Ovary (tissue), 9 donors: ENCODE results near the gene VCL. TPM values are rescaled to one million over a fixed set of nuclear protein-coding genes. Genes with fewer than 3 reads are reported as not detected.

Source experiments
- DNase-seq, 5 donors: peaks; one replicate each; pipeline ENCODE4 v3.0.0-alpha.2; 2019 to 2020
- H3K27ac ChIP-seq, 2 donors: fragments of 200-600 bp; one replicate each; pipeline versions ENCODE4 v1.5.1 to v1.8.0; 2019 to 2022
- H3K27me3 ChIP-seq: fragments of 200-600 bp; one replicate; pipeline ENCODE4 v1.8.0; 2022
- H3K36me3 ChIP-seq: fragments of 200-600 bp; sonication (generic); one replicate; pipeline ENCODE4 v1.5.1; 2019
- H3K4me1 ChIP-seq: one replicate; pipeline ENCODE4 v1.8.1; 2013; ENCODE audit warnings: mild to moderate bottlenecking, moderate library complexity; ENCODE audit not compliant: insufficient read depth
- H3K4me3 ChIP-seq: fragments of 200-600 bp; sonication (generic); one replicate; pipeline ENCODE4 v1.5.1; 2017
- H3K9me3 ChIP-seq, 2 donors: fragments of 200-600 bp in 1 of 2; sonication (generic) in 1 of 2; one replicate each; pipeline versions ENCODE4 v1.5.1 to v1.8.1; 2013 to 2019; ENCODE audit warnings: mild to moderate bottlenecking in 1 of 2, moderate library complexity in 1 of 2
- EP300 ChIP-seq: sonication (generic); formaldehyde crosslinking; IDR thresholded peaks from one replicate; pipeline ENCODE4 v1.6.1; 2017; ENCODE audit warnings: antibody characterized with exemption
- POLR2A ChIP-seq: fragments of 450-650 bp; IDR thresholded peaks from one replicate; pipeline ENCODE4 v1.6.1; 2017; ENCODE audit warnings: antibody characterized with exemption, mild to moderate bottlenecking, moderate library complexity
- WGBS, 3 donors: extraction: QIAGEN DNeasy Blood & Tissue Kit in 1 of 3; methylation state at CpG; one replicate each; pipeline versions ENCODE4 v1.1.5 to v1.1.7; 2013 to 2017; 5-methylcytosine and 5-hydroxymethylcytosine counted together
- intact Hi-C, 4 donors: fragments of 100-400 bp; cut with DNase I; formaldehyde crosslinking; loops; one replicate each; pipeline versions ENCODE4 v1.11.0 to v1.15.1; 2022 to 2023
- polyA plus RNA-seq, 2 donors: library from polyadenylated mRNA; stranded (reverse); fragments of 200-250 nt in 1 of 2; fragments of 350-450 nt in 1 of 2; fragmentation: Illumina TruSeq in 1 of 2; extraction: RNeasy Lipid Tissue Mini Kit (QIAGEN cat#74804) in 1 of 2; gene quantifications; one replicate each; pipeline ENCODE4 v1.2.3, GENCODE V29; 2013 to 2014
- total RNA-seq, 7 donors: library from RNA; depleted of rRNA in 2 of 7; stranded (reverse); fragments of >200 nt in 2 of 7; fragmentation: NEBNext Ultra II Directional in 3 of 7; extraction: Animal tissue kit (Norgen Biotek cat#: 25700) in 3 of 7; gene quantifications; one replicate each; pipeline versions ENCODE4 v1.1.0 to v1.2.4, GENCODE V29; 2016 to 2023
- TF ChIP-seq, protein P1 (sequence below), 3 donors: fragments of 450-650 bp in 2 of 3; fragments of 200-600 bp in 1 of 3; IDR thresholded peaks; one replicate each; pipeline versions ENCODE4 v1.5.1 to v1.8.0; 2016 to 2022; ENCODE audit warnings: antibody characterized with exemption in 3 of 3, mild to moderate bottlenecking in 1 of 3
- donor health status: DM: no; HTN: no; CAD: no; lungs with moderate emphysema.
- donor health status: DM: no; HTN: no; CAD: no.
- donor health status: Bipolar disorder and iron deficiency.
- donor health status: DM: yes; HTN: yes; CAD: no.
- donor health status: DM: no; HTN: no; CAD: no.
- donor health status: DM: yes; HTN: yes; CAD: no.

Gene VCL
- total and polyA plus RNA-seq, 9 donors, result 43.3 to 189 (median 114) TPM

- intact Hi-C loops, result no loop called here
- Histone ChIP-seq H3K4me3 (no peak overlapping the region), H3K27me3 (no peaks in the 10 kb centered on the region), H3K27ac (no peak overlapping the region), H3K4me1 (no peaks in the 10 kb centered on the region), H3K36me3 (no peaks in the 10 kb centered on the region), H3K9me3 (no peaks in the 10 kb centered on the region)
- 92 to 94% (median 93%) methylated on average over 5 of the region's 5 CpGs for WGBS, 3 donors
- TF ChIP-seq POLR2A (no peak), EP300 (no peak)
- TF ChIP-seq, protein P1, sequence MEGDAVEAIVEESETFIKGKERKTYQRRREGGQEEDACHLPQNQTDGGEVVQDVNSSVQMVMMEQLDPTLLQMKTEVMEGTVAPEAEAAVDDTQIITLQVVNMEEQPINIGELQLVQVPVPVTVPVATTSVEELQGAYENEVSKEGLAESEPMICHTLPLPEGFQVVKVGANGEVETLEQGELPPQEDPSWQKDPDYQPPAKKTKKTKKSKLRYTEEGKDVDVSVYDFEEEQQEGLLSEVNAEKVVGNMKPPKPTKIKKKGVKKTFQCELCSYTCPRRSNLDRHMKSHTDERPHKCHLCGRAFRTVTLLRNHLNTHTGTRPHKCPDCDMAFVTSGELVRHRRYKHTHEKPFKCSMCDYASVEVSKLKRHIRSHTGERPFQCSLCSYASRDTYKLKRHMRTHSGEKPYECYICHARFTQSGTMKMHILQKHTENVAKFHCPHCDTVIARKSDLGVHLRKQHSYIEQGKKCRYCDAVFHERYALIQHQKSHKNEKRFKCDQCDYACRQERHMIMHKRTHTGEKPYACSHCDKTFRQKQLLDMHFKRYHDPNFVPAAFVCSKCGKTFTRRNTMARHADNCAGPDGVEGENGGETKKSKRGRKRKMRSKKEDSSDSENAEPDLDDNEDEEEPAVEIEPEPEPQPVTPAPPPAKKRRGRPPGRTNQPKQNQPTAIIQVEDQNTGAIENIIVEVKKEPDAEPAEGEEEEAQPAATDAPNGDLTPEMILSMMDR (IDR thresholded peaks at IDR 0.05), result no peak
- no peak for DNase-seq
Observed at GRCh38 chr10:73974309-73974946, 23.5 kb upstream of the VCL start.

DNA sequence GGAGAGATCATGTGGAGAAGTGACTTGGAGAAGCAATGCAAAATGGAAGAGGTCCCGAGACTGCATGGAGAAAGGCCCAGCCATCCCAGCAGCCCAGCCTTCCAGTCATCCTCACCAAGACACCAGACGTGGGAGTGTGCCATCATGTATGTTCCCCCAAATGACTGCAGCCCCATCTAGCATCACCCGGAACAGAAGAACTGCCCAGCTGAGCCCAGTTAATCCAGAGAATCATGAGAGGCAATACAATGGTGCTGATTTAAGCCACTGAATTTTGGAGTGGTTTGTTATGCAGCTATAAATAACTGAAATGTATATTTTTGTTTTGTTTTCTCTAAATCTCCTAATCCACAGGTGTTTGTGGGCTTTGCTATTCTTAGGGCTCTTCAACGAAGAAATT, 22.5 kb upstream of the VCL start:
- Histone ChIP-seq H3K27me3 (no peaks in the 10 kb centered on the region), H3K4me3 (no peak overlapping the region), H3K9me3 (no peaks in the 10 kb centered on the region), H3K36me3 (no peaks in the 10 kb centered on the region), H3K4me1 (no peaks in the 10 kb centered on the region), H3K27ac (no peak overlapping the region)
- TF ChIP-seq POLR2A, result no peak
- no peak for TF ChIP-seq EP300
- TF ChIP-seq, protein P1 (IDR thresholded peaks at IDR 0.05), result no peak
- 85 to 98% (median 94%) methylated on average over 4 of the region's 4 CpGs for WGBS, 3 donors
- no peak for DNase-seq
- intact Hi-C loops, result no loop called here

DNA sequence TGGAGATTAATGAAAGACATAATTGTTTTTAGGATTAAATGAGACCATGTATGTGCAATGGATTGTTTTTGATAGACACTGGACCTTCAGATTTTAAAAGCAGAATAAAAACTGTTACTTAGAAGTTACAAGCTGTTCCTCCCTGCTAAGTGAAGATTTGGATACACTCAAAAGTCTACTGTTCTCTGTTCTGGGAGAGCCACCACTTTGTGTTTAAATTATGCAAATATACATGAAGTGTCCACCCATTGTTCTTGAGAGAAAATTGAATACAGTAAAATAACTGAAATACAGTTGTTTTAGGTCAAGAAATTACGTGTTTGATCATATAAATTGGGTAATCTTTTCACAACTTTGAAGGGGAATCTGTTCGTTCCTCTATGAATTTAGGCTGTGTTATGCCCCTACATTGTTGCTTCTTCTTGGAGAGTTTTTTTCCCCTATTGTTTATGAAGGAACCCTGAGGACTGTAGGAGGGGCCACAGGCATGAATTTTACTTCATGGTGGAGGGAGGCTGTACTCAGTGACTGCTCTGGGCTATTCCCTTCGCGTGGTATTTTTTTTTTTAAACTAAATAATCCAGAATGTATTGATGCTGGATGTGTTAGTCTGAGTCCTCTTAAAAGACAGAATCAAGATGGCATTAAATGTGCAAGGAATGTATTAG, 18.6 kb upstream of the VCL start:
- Histone ChIP-seq H3K27me3 (no peaks in the 10 kb centered on the region), H3K4me3 (no peak overlapping the region), H3K4me1 (peaks cover 1% of the 10 kb centered on the region), H3K27ac (no peak overlapping the region), H3K9me3 (no peaks in the 10 kb centered on the region), H3K36me3 (no peaks in the 10 kb centered on the region)
- WGBS, 3 donors, result 66 to 72% (median 71%) methylated on average over 4 of the region's 4 CpGs
- intact Hi-C loops, result no loop called here
- DNase-seq, result no peak
- TF ChIP-seq POLR2A (no peak), EP300 (no peak)

DNA sequence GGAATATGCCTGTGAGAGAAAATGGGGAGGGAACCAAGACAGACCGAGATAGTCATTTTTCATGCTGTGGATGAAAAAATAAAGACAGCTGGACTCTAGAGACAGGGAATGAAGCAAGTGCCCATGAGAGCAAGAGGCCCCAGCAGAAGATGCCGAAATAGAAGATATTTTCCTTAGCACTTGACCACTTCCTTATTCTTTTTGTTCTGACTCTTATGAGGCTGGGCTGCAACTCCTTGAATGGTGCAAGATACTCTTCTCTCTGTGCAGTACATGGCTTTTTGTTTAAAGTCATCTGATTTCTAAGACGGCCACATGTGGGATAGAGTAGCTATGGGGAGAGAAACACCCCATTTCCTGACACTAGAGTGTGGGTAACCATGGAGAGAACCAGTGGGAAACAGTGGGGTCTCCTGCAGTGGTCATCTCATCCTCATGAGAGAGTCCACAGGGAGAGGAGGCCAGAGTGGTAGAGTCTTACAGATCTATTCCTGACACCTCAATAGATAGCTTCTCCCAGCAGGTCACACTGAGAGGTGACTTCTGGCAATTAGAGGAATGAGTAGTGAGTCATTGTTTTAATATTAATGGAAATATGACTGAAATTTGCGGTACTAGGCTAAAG, 18.0 kb upstream of the VCL start:
- Histone ChIP-seq H3K27ac (no peak overlapping the region), H3K36me3 (no peaks in the 10 kb centered on the region), H3K9me3 (no peaks in the 10 kb centered on the region), H3K4me1 (peaks cover 1% of the 10 kb centered on the region), H3K4me3 (no peak overlapping the region), H3K27me3 (no peaks in the 10 kb centered on the region)
- no peak for DNase-seq
- TF ChIP-seq POLR2A (no peak), EP300 (no peak)
- TF ChIP-seq, protein P1 (IDR thresholded peaks at IDR 0.05), result no peak
- 77 to 81% (median 79%) methylated on average over 4 of the region's 4 CpGs for whole genome bisulfite sequencing, 3 donors
- intact Hi-C loops, result no loop called here

DNA sequence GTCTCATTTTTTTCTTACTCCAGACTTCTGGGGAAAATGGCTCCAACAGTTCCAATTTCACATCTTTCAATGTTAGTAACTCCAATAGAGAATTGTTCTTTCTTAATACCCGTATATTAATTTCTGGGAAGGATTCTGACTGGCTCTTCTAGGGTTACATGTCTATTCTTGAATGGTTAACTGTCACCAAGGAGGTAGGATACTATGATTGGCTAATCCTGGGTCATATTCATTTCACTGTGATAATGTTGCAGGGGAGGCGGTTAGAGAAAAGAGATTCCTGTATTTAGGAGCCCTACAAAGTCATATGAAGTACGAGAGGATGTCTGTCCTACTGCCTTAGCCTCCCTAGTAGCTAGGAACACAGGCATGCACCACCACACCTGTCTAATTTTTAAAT, 16.1 kb upstream of the VCL start:
- Histone ChIP-seq H3K36me3 (no peaks in the 10 kb centered on the region), H3K9me3 (no peaks in the 10 kb centered on the region), H3K27me3 (no peaks in the 10 kb centered on the region), H3K27ac (no peak overlapping the region), H3K4me3 (no peak overlapping the region), H3K4me1 (peaks cover 1% of the 10 kb centered on the region)
- DNase-seq, result no peak
- 91 to 94% (median 92%) methylated on average over 3 of the region's 3 CpGs for WGBS, 3 donors
- intact Hi-C loops, result no loop called here
- TF ChIP-seq, protein P1 (IDR thresholded peaks at IDR 0.05), result no peak
- TF ChIP-seq POLR2A, result no peak
- TF ChIP-seq EP300, result no peak
